Measurements from ENCODE around the gene FAM200C.

DNA sequence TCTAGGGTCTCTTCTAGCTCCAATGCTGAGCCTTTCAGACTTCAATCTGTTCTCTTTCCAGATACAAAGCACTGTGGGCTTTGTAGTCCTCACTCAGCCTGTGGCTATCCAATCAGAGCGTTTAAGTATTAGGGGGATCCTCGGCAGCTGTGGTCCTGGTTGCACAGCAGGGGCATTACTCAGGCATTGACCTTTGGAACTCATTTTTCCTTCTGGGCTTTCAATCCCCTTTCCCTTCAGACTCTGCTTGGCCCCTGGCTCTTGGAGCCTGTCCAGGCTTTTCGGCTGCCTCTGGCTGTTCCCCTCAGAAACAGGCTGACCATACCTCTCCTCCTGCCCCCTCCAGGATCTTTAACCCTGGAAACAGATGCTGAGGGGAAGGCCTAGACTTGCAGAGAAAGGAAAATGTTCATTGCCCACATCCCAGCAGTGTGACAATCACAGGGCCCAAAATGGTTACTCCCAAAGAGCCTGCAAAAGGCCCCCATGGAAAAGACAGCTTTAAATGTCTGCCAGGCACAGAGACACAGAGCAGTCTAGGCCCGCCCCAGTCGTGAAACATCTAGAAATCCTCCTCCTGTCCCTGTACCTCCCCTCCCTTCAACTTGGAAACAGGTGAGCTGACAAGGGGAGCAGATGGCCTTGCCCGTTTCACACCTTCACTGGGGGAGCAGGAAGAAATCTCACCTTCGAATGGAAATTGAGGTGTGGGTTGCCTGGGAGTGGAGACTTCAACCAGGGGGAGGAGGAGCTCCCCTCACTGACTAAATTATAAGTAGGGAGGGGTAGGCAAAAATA, 43.1 kb downstream of the FAM200C start:
- TF ChIP-seq, protein P1, sequence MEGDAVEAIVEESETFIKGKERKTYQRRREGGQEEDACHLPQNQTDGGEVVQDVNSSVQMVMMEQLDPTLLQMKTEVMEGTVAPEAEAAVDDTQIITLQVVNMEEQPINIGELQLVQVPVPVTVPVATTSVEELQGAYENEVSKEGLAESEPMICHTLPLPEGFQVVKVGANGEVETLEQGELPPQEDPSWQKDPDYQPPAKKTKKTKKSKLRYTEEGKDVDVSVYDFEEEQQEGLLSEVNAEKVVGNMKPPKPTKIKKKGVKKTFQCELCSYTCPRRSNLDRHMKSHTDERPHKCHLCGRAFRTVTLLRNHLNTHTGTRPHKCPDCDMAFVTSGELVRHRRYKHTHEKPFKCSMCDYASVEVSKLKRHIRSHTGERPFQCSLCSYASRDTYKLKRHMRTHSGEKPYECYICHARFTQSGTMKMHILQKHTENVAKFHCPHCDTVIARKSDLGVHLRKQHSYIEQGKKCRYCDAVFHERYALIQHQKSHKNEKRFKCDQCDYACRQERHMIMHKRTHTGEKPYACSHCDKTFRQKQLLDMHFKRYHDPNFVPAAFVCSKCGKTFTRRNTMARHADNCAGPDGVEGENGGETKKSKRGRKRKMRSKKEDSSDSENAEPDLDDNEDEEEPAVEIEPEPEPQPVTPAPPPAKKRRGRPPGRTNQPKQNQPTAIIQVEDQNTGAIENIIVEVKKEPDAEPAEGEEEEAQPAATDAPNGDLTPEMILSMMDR (IDR thresholded peaks at IDR 0.05) = no peak
- TF ChIP-seq EZH2 (IDR thresholded peaks at IDR 0.05; ENCODE audit: borderline replicate concordance, insufficient read depth, low read depth, low read length, poor library complexity, severe bottlenecking) = no peak

Measured in B cell (primary cell).